Esophagus squamous epithelium (tissue), 5 donors: ENCODE measurements around the gene CSPG4. TPM values are rescaled to one million over a fixed set of nuclear protein-coding genes. Genes with fewer than 3 reads are reported as not detected.
A peak's percentile ranks its signal among the peaks of the same experiment; 100 is the strongest.

Experiments
- DNase-seq: peaks from one replicate; lab custom pipeline; 2025; lab: John Stamatoyannopoulos, UW
- H3K27ac ChIP-seq, 4 donors: fragments of 200-600 bp; sonication (generic); one replicate each; pipeline ENCODE4 v1.5.1; 2016 to 2019; ENCODE audit warnings: mild to moderate bottlenecking in 1 of 4
- H3K27me3 ChIP-seq, 4 donors: fragments of 200-600 bp; sonication (generic); 1 replicate in 3 of 4; 2 replicates in 1 of 4; pipeline versions ENCODE4 v1.5.1 to v1.6.0; 2017 to 2021; ENCODE audit warnings: antibody characterized with exemption in 1 of 4
- H3K36me3 ChIP-seq, 3 donors: fragments of 200-600 bp; sonication (generic); one replicate each; pipeline ENCODE4 v1.5.1; 2016 to 2019
- H3K4me1 ChIP-seq, 3 donors: fragments of 200-600 bp; sonication (generic); one replicate each; pipeline ENCODE4 v1.5.1; 2017 to 2019
- H3K4me3 ChIP-seq, 4 donors: fragments of 200-600 bp; sonication (generic); 1 replicate in 3 of 4; 2 replicates in 1 of 4; pipeline ENCODE4 v1.5.1; 2016 to 2019; ENCODE audit warnings: mild to moderate bottlenecking in 2 of 4, moderate library complexity in 1 of 4
- H3K9me3 ChIP-seq, 3 donors: fragments of 200-600 bp; sonication (generic); one replicate each; pipeline ENCODE4 v1.5.1; 2016 to 2019
- POLR2A ChIP-seq, 4 donors: fragments of 450-650 bp; IDR thresholded peaks; one replicate each; pipeline ENCODE4 v1.6.1; 2017; ENCODE audit warnings: antibody characterized with exemption in 4 of 4, mild to moderate bottlenecking in 4 of 4, moderate library complexity in 3 of 4
- WGBS, 2 donors: methylation state at CpG; one replicate each; pipeline ENCODE4 v1.1.5; 2018; 5-methylcytosine and 5-hydroxymethylcytosine counted together
- intact Hi-C: fragments of 100-400 bp; cut with DNase I; formaldehyde crosslinking; loops from one replicate; pipeline ENCODE4 v1.15.0; 2022
- total RNA-seq, 4 donors: library from RNA; depleted of rRNA; stranded (reverse); fragments of >200 nt; gene quantifications; one replicate each; pipeline ENCODE4 v1.1.0, GENCODE V29; 2016
- TF ChIP-seq, protein P1 (sequence below), 6 experiments: fragments of 450-650 bp in 4 of 6; fragments of 200-600 bp in 2 of 6; sonication (generic) in 2 of 6; IDR thresholded peaks; one replicate each; pipeline ENCODE4 v1.5.1; 2016 to 2019; ENCODE audit warnings: antibody characterized with exemption in 6 of 6, mild to moderate bottlenecking in 4 of 6, moderate library complexity in 4 of 6
- donor health status: DM: yes; HTN: yes; CAD: no.

Gene CSPG4
- total RNA-seq, 4 donors from 2014 or later: 2.9 to 13.4 (median 4.2) TPM

- peak within 1 kb of the TSS; percentile 91 to 98 (median 94) for H3K27ac ChIP-seq
- no peaks in the 10 kb centered on the region for H3K9me3 ChIP-seq
- peak in 3 of 4 donors; percentile 6 to 53 (median 42) for TF ChIP-seq POLR2A (IDR thresholded peaks at IDR 0.05)
- TF ChIP-seq, protein P1, sequence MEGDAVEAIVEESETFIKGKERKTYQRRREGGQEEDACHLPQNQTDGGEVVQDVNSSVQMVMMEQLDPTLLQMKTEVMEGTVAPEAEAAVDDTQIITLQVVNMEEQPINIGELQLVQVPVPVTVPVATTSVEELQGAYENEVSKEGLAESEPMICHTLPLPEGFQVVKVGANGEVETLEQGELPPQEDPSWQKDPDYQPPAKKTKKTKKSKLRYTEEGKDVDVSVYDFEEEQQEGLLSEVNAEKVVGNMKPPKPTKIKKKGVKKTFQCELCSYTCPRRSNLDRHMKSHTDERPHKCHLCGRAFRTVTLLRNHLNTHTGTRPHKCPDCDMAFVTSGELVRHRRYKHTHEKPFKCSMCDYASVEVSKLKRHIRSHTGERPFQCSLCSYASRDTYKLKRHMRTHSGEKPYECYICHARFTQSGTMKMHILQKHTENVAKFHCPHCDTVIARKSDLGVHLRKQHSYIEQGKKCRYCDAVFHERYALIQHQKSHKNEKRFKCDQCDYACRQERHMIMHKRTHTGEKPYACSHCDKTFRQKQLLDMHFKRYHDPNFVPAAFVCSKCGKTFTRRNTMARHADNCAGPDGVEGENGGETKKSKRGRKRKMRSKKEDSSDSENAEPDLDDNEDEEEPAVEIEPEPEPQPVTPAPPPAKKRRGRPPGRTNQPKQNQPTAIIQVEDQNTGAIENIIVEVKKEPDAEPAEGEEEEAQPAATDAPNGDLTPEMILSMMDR (IDR thresholded peaks at IDR 0.05): peak in 1 of 6 experiments; percentile 32
- peaks cover 9 to 51% (median 19%) of the 10 kb centered on the region in 3 donors for H3K4me1 ChIP-seq
- H3K4me3 ChIP-seq: peak within 1 kb of the TSS; percentile 79 to 93 (median 85)
- H3K36me3 ChIP-seq: no peaks in the 10 kb centered on the region
- 1 to 2% methylated on average over 18 to 20 of the region's 47 CpGs for WGBS, 2 donors
- peak; percentile 78 for DNase-seq
- intact Hi-C loops: no loop called here
- no peaks in the 10 kb centered on the region for H3K27me3 ChIP-seq
These were observed 86.9 kb downstream of the CSPG4 start, which contains the start of gene SNUPN for GRCh38 chr15:75625542-75626347. Gene SNUPN, minus strand, starts transcription at chr15:75625725. Its CDS starts 4,674 bp downstream, at chr15:75621051.

Other genes with a start within 250 kb of the CSPG4 start
- 10 to 100 TPM in 1 of 4 donors, 1 to 10 TPM in 3; 4.9 to 13.5 (median 8.5) TPM for gene PTPN9, start 133.5 kb downstream of the CSPG4 start, total RNA-seq
- gene SNUPN, start 87.1 kb downstream of the CSPG4 start, total RNA-seq: 10 to 100 TPM in 3 of 4 donors, 1 to 10 TPM in 1; 8.7 to 19.1 (median 13.5) TPM
- 100 to 1,000 TPM; 129 to 173 (median 140) TPM for gene IMP3, start 72.6 kb downstream of the CSPG4 start, total RNA-seq
- gene SNX33, start 64.9 kb downstream of the CSPG4 start, total RNA-seq: 10 to 100 TPM; 20.3 to 36.4 (median 25.9) TPM
- gene UBE2Q2, start 130.6 kb upstream of the CSPG4 start, total RNA-seq: 10 to 100 TPM in 3 of 4 donors, 1 to 10 TPM in 1; 9.1 to 40.2 (median 25.6) TPM
- 10 to 100 TPM in 3 of 4 donors, 1 to 10 TPM in 1; 5.6 to 18.9 (median 15.4) TPM for gene FBXO22, start 191.0 kb upstream of the CSPG4 start, total RNA-seq